Activated T-helper 2 cell treated with anti-CD3 and anti-CD28 coated beads, Interferon-gamma antibody, Interleukin-2, Interleukin-4, amounts not matched to agents 10 μg/mL and 5 μg/mL and 100 μg/mL, durations not matched to agents 14 hours and 24 hours and 36 hours (primary cell): Measurements from ENCODE around the gene ASIC1. TPM values are rescaled to one million over a fixed set of nuclear protein-coding genes. Genes with fewer than 3 reads are reported as not detected.

Experiments used
- DNase-seq: peaks from one replicate; pipeline ENCODE4 v3.0.0; 2021; ENCODE audit warnings: low spot score
- H3K27ac Mint-ChIP-seq: one replicate; pipeline ENCODE4 v1.8.0; 2021; ENCODE audit warnings: mixed read lengths
- H3K27me3 Mint-ChIP-seq: one replicate; pipeline ENCODE4 v1.8.0; 2021; ENCODE audit warnings: low read depth, mixed read lengths
- H3K36me3 Mint-ChIP-seq: one replicate; pipeline ENCODE4 v1.8.0; 2021; ENCODE audit warnings: low read depth, mixed read lengths
- H3K4me1 Mint-ChIP-seq: one replicate; pipeline ENCODE4 v1.8.0; 2021; ENCODE audit warnings: low read depth, mixed read lengths
- H3K4me3 Mint-ChIP-seq: one replicate; pipeline ENCODE4 v1.8.0; 2021; ENCODE audit warnings: low read depth, mild to moderate bottlenecking, moderate library complexity, mixed read lengths
- H3K9me3 Mint-ChIP-seq: one replicate; pipeline ENCODE4 v1.8.0; 2021; ENCODE audit warnings: mixed read lengths
- intact Hi-C: fragments of 100-400 bp; cut with micrococcal nuclease; formaldehyde crosslinking; loops from one replicate; pipeline ENCODE4 v1.15.1; 2023
- total RNA-seq: library from RNA; stranded (reverse); gene quantifications from 2 replicates; pipeline ENCODE4 v1.2.3, GENCODE V29; 2022

Gene ASIC1
- total RNA-seq = 20.4 and 20.7 TPM in 2 replicates

DNA sequence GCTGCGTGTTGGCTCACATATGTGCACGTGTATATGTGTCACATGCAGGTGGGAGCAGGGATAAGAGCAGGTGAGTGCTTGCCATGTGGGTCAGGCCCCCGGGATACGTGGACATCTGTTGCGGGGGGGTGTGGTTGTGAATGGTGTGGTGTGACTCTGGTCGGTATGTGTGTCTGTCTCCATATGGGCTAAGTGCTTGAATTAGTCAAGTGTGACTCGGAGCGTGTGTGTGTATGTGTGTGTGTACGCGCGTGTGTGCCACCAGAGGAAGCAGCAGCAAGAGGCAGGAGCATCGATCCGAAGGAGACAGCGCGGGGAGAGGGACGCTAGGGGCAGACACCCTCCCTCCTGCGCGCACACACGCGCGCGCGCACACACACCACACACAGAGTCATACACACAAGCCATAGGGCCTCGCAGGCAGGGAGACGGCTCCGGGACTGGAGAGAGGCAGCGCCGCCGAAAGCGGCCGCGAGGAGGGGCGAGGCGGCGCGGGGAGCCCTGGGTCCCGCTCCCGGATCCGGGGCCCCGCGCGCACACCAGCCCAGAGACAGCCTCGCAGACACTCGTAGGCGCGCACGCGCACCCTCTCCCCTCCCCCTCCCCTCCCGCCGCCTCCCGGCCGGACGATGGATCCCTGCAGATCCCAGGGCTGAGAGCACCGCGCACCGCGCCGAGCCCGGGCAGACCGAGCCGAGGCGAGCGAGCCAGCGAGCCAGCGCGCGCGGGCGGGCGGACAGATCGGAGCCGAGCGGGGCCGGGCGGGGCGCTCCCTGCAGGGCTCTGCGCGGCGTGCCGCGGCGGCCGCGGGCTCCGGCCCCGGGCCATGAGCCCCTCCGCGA is at the start of gene ASIC1:
Gene ASIC1, plus strand, starts transcription at position 597 of the 842 bp plus-strand sequence. CDS start 1,171 bp downstream, outside the sequence.
- H3K27ac Mint-ChIP-seq = peak within 1 kb of the TSS; percentile 72
- peaks cover 36% of the 10 kb centered on the region for H3K4me1 Mint-ChIP-seq
- H3K27me3 Mint-ChIP-seq = peaks cover 26% of the 10 kb centered on the region
- peak; percentile 46 for DNase-seq
- H3K9me3 Mint-ChIP-seq = no peaks in the 10 kb centered on the region
- peak within 1 kb of the TSS; percentile 89 for H3K4me3 Mint-ChIP-seq
- intact Hi-C loops = loop anchor here (1.0 kb wide), 3 partner anchors 18 to 190 kb away; no protein-coding TSS in a partner anchor
- H3K36me3 Mint-ChIP-seq = peaks cover 18% of the 10 kb centered on the region

DNA sequence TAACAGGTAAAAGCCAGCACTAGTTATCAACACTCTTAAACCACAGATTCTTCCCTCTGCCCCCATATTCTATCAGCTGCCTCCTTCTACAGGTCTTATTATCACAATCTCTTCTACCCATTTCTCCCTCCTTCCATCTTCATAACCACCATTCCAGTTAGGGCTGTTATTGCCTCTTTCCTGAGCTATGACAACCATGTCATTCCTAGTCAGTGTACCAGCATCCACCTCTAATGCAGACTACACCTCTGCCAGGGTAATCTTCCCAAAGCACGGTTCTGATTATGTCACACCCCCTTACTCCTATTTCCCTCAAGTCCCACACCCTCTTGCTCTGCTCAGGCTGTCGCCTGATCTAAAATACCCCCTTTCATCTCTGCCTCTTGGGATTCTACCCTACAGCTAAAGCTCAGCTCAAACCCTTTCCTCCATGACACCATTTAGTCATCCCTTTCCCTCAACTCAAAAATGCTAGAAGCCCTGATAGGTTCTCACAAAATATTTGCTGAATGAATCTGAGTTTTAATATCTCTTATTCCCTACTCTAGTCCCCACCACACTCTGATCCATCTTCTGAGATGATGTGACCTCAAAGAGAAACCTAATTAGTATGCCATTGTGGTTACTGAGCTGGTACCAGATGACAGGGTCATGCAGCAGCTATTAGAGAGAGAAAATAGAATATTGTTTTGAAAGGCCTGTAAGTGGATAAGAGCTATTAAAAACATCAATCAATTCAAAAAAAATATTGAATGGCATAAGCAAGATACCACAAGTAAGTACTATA is 43.8 kb upstream of the ASIC1 start:
- Mint-ChIP-seq H3K4me1 (peaks cover 22% of the 10 kb centered on the region), H3K4me3 (no peak overlapping the region), H3K36me3 (peaks cover 34% of the 10 kb centered on the region), H3K27me3 (no peaks in the 10 kb centered on the region), H3K27ac (peak overlapping the region; percentile 65), H3K9me3 (no peaks in the 10 kb centered on the region)
- no peak for DNase-seq
- intact Hi-C loops = no loop called here

GRCh38 chr12:50014342-50014741 is 43.1 kb upstream of the ASIC1 start:
- DNase-seq = no peak
- Mint-ChIP-seq H3K4me3 (no peak overlapping the region), H3K4me1 (peaks cover 28% of the 10 kb centered on the region), H3K36me3 (peaks cover 40% of the 10 kb centered on the region), H3K9me3 (no peaks in the 10 kb centered on the region), H3K27me3 (no peaks in the 10 kb centered on the region), H3K27ac (peak overlapping the region; percentile 36)
- intact Hi-C loops = no loop called here

DNA sequence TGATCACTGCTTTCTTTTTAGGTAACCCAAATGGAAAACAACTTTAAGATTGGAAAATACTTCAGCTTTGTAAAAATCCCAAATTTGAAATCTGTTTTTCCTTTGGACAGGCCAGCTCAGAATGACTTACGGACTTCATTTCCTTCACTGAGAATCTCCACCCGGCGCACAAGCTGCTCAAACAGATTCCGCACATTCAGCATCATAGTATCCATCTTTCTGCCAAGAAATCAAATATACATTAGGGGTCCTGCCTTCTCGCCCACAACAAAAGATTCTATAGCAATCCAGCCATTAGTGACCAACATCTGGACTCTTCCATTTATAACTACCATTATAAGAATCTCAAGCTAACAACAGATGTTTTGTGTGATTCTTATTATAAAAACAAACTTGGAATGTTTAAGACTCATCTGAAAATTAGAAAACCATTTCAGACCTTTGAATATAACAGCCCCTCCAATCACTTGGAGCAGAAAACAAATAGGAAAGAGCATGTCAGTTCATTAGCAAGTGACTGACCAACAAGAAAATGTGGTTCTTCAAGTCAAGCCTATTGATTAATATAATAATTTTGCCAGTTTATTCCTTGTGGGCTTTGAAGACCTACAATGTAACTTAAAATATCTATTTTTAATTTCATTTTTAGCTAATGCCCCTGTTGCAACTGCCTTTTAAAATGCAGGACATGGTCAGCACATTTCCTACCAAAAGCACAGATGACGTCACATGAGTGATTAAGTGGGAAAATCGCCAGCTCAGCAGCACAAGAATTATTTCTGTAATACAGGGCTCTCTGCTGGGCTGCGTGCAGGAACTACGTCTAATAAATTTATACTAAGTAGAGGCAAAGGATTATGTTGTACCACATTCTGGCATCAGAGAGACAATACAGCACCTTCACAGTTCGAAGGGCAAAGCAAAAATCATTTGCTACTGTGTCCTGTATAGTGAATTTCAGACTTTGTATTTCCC is 40.6 kb upstream of the ASIC1 start:
- no peaks in the 10 kb centered on the region for H3K9me3 Mint-ChIP-seq
- H3K27ac Mint-ChIP-seq = no peak overlapping the region
- H3K36me3 Mint-ChIP-seq = peaks cover 41% of the 10 kb centered on the region
- intact Hi-C loops = no loop called here
- H3K4me3 Mint-ChIP-seq = no peak overlapping the region
- H3K27me3 Mint-ChIP-seq = no peaks in the 10 kb centered on the region
- DNase-seq = no peak
- H3K4me1 Mint-ChIP-seq = peaks cover 35% of the 10 kb centered on the region

- peaks cover 45% of the 10 kb centered on the region for H3K36me3 Mint-ChIP-seq
- no peak overlapping the region for H3K27ac Mint-ChIP-seq
- no peaks in the 10 kb centered on the region for H3K27me3 Mint-ChIP-seq
- intact Hi-C loops = no loop called here
- no peak overlapping the region for H3K4me3 Mint-ChIP-seq
- no peak for DNase-seq
- no peaks in the 10 kb centered on the region for H3K9me3 Mint-ChIP-seq
- peaks cover 39% of the 10 kb centered on the region for H3K4me1 Mint-ChIP-seq
These were observed 39.8 kb upstream of the ASIC1 start for GRCh38 chr12:50017641-50018040.

GRCh38 chr12:50018154-50018553 is 39.2 kb upstream of the ASIC1 start:
- Mint-ChIP-seq H3K27me3 (no peaks in the 10 kb centered on the region), H3K4me3 (no peak overlapping the region), H3K36me3 (peaks cover 50% of the 10 kb centered on the region), H3K27ac (no peak overlapping the region), H3K4me1 (peaks cover 43% of the 10 kb centered on the region), H3K9me3 (no peaks in the 10 kb centered on the region)
- intact Hi-C loops = no loop called here
- no peak for DNase-seq

GRCh38 chr12:50018968-50019367 is 38.4 kb upstream of the ASIC1 start:
- H3K36me3 Mint-ChIP-seq = peaks cover 44% of the 10 kb centered on the region
- intact Hi-C loops = no loop called here
- peaks cover 35% of the 10 kb centered on the region for H3K4me1 Mint-ChIP-seq
- peak overlapping the region; percentile 36 for H3K27ac Mint-ChIP-seq
- no peaks in the 10 kb centered on the region for H3K27me3 Mint-ChIP-seq
- no peak overlapping the region for H3K4me3 Mint-ChIP-seq
- no peaks in the 10 kb centered on the region for H3K9me3 Mint-ChIP-seq
- no peak for DNase-seq

DNA sequence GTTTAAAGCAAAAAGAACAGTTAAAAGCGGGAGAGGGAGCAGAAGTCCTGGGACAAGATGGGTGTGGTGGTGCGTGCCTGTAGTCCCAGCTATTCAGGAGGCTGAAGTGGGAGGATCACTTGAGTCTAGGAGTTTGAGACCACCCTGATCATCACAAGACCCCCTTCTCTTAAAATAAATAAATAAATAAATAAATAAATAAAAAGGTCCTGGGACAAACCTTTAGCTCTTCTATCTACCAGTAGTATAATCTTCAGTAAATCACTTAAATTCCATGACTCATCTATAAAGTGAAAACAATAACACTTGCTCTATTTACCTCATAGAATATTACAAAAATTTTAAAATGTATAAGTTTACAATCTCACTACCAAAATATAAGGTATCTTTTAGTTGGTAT is 37.9 kb upstream of the ASIC1 start:
- Mint-ChIP-seq H3K4me3 (no peak overlapping the region), H3K36me3 (peaks cover 43% of the 10 kb centered on the region), H3K4me1 (peaks cover 36% of the 10 kb centered on the region), H3K27ac (no peak overlapping the region), H3K9me3 (no peaks in the 10 kb centered on the region), H3K27me3 (no peaks in the 10 kb centered on the region)
- DNase-seq = no peak
- intact Hi-C loops = no loop called here

DNA sequence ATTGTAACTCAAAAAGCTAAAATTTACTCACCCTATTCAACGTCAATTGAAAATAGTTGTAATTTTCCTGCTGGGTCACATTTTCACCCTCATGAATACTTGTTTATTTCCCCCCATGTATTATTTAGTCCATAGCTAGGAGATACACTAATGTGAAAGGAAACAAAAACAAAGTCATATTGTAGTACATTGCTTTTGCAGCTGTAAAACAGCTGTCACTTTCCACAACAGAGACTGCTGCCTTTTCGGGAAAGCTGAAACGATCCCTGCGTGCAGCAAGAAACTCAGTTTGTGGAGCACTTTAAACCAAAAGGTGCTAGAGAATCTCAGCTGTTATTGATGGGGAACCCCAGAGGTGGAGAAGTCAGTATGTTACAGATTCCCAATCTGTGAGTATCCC is 36.4 kb upstream of the ASIC1 start:
- no peak overlapping the region for H3K4me3 Mint-ChIP-seq
- H3K27ac Mint-ChIP-seq = no peak overlapping the region
- peaks cover 44% of the 10 kb centered on the region for H3K36me3 Mint-ChIP-seq
- intact Hi-C loops = no loop called here
- no peak for DNase-seq
- peaks cover 40% of the 10 kb centered on the region for H3K4me1 Mint-ChIP-seq
- no peaks in the 10 kb centered on the region for H3K27me3 Mint-ChIP-seq
- H3K9me3 Mint-ChIP-seq = peaks cover 3% of the 10 kb centered on the region

GRCh38 chr12:50022903-50023302 is 34.5 kb upstream of the ASIC1 start:
- H3K9me3 Mint-ChIP-seq = peaks cover 3% of the 10 kb centered on the region
- H3K4me1 Mint-ChIP-seq = peaks cover 43% of the 10 kb centered on the region
- peaks cover 40% of the 10 kb centered on the region for H3K36me3 Mint-ChIP-seq
- DNase-seq = no peak
- H3K27me3 Mint-ChIP-seq = no peaks in the 10 kb centered on the region
- intact Hi-C loops = no loop called here
- no peak overlapping the region for H3K27ac Mint-ChIP-seq
- peak overlapping the region; percentile 99 for H3K4me3 Mint-ChIP-seq

- no peaks in the 10 kb centered on the region for H3K27me3 Mint-ChIP-seq
These were observed 33.2 kb upstream of the ASIC1 start for GRCh38 chr12:50024227-50024626.

DNA sequence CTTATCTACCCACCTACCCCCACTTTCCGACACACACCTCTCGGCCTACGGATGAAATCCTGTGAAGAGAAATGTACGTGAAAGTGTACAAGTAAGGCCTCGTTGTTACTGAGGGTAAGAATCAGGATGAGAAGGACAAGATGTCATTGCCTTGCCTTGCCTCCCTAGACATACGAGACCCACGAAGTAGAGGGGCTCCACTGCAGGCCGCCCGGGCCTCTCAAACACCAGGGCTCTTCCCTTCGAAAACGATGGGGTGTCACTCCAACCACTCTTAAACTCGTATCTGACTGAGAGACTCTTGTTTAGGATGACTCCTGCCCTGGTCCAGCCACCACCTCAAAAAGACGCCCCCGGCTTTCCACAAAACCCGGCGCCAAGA is 32.6 kb upstream of the ASIC1 start:
- peaks cover 26% of the 10 kb centered on the region for H3K36me3 Mint-ChIP-seq
- peak overlapping the region; percentile 98 for H3K27ac Mint-ChIP-seq
- no peak for DNase-seq

More at GRCh38 chr12:50024227-50024626, 33.2 kb upstream of the ASIC1 start:
- intact Hi-C loops = no loop called here
- no peak for DNase-seq
- peaks cover 33% of the 10 kb centered on the region for H3K4me1 Mint-ChIP-seq
- H3K36me3 Mint-ChIP-seq = peaks cover 32% of the 10 kb centered on the region
- peak overlapping the region; percentile 98 for H3K27ac Mint-ChIP-seq
- H3K9me3 Mint-ChIP-seq = peaks cover 3% of the 10 kb centered on the region
- peak overlapping the region; percentile 99 for H3K4me3 Mint-ChIP-seq

More for the DNA sequence above, 32.6 kb upstream of the ASIC1 start:
- peaks cover 3% of the 10 kb centered on the region for H3K9me3 Mint-ChIP-seq
- H3K4me3 Mint-ChIP-seq = peak overlapping the region; percentile 99
- H3K27me3 Mint-ChIP-seq = no peaks in the 10 kb centered on the region
- intact Hi-C loops = loop anchor here (1.0 kb wide), 1 partner anchor 19 kb away; no protein-coding TSS in a partner anchor
- peaks cover 30% of the 10 kb centered on the region for H3K4me1 Mint-ChIP-seq
